GM18907 (cell line): ENCODE data around the gene JARID2.
"Not testable (repeated sequence)": the region's sequence is repeated elsewhere in the genome, so short reads cannot be mapped to it uniquely, and the experiment has no call there.

ENCODE experiments used
- ATAC-seq: cut with Tn5 transposase; IDR thresholded peaks from one replicate; pipeline ENCODE4 v1.9.1; 2021; ENCODE audit warnings: mild to moderate bottlenecking, moderate library complexity; ENCODE audit not compliant: unreplicated experiment

Gene JARID2

DNA sequence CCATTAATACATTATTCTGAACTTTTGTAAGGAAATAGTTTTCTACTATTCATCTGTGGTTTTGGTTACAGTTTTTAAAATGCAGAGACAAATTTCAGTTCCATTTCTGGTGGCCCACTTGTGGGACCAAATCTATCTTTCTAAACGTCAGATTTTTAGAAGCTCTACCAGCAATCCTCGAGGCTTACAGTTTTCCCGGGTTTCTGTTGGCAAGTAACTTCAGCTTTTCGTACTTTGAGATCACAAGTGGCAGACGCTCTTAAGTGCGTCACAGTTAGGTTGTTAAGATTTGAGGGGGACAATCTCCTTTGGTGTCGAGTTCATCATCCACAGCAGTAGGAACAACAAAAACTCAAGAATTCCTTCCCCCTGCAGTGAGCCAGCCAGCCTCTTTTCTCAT is 60.0 kb downstream of the JARID2 start:
- no peak for ATAC-seq

DNA sequence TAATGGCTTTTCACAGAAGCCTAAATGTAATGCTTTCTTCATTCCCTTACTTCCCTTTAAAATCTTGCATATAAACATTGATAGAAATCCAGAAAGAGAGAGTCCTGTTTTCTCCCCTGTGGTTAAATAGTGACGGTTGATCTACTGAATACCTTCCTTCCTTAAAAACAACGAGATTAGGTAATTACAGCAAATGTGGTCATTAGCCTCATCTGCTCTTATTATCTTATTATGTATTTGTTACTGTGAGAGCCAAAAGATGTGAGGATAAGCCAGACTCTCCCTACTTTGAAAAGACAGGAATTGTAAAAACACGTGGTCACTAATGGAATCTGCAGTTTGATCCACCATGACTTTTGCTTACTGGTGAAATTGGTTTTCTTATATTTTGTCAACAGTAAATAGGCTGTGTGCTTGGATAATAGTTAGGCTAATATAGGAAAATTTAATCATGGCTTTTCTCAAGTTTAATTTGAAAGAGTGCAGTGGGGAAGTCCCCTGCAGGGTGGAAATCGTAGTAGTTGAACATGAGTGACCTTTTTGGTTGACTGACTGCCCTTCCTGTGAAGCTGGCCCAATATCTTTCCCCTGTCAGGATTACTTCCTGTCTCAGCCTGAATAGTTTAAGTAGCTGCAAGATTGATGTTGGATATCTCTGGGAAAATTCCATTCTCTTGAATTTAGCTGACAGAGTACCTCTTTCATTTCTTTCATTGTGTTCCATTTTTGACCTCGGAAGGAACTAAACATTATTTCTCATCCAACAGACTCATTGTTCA is 62.8 kb downstream of the JARID2 start:
- no peak for ATAC-seq

GRCh38 chr6:15309611-15310283 is 63.9 kb downstream of the JARID2 start:
- ATAC-seq = no peak

DNA sequence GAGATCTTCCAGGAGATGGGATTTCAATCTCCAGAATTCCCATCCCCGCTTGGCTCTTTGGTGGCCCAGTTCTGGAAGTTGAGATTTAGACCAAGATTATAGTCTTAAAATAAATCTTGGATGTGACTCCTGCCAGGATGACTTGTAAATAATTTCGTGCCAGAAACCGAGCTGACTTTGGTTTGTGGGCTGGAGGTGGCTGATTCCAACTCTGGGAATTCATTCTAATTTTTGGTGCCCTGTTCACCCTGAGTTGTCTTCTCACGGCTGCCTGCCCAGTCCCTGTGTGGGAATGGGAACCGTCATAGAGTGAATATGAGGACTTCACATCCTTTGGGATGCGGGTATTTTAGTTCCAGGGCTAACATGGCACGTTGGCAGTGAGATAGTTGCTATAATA is 64.8 kb downstream of the JARID2 start:
- no peak for ATAC-seq

DNA sequence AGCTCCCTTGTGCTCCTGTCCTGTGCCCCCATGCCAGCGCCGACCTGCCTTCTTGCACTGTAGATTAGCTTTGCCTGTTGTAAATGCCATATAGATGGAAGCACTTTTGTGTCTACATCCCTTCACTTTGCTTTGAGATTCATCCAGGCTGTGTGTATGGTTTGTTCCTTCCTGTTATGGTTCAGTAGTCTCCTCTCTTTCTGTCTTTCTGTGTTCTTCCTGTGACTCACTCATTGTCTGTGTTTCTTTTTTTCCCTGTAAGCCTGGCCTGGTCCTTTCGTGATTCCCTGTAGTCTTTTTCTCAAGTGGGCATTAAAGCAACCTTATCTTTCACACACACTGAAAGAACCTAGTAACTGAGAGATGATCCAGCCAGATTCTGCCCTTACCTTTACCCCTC is 66.6 kb downstream of the JARID2 start:
- ATAC-seq = no peak

GRCh38 chr6:15313367-15313766 is 67.5 kb downstream of the JARID2 start:
- no peak for ATAC-seq

GRCh38 chr6:15316754-15317153 is 70.9 kb downstream of the JARID2 start:
- no peak for ATAC-seq

DNA sequence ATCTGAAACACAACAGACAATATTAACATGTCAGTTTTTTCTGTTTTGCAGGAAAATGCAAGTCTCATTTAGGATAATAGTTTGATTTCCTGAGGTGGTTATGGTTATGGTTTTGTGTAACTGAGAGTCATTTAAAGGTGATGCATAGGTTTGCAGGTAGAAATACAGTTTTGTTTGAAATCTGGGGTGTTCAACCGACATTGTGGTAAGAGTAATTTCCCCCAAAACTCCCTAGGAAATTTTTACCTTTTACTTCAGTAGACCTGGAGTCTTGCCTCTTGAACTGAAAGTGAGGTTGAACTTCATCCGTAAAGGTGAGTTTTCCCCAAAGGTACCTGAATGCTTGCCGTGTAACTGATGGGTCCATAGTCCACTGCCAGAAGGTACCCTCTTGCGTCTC is 71.4 kb downstream of the JARID2 start:
- ATAC-seq = no peak

GRCh38 chr6:15317934-15318902 is 72.3 kb downstream of the JARID2 start:
- no peak for ATAC-seq

- ATAC-seq = no peak
These were observed 73.8 kb downstream of the JARID2 start for GRCh38 chr6:15319677-15320076.

DNA sequence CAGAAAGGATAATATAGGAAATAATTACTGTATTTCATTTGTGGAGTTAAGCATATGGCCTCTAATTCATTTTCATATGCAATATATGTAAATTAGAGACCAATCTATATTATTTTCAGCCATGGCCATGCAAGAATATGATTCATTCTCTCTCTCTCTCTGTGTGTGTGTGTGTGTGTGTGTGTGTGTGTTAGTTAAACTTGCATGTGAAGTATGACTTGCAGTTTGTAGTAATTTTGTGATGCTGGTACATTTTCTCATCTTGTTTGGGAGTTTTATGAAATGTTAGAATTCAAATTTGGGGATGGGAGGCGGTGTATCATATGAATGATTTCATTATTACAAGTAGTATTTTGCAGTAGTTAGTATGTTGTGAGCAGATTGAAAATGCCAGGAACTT is 74.8 kb downstream of the JARID2 start:
- no peak for ATAC-seq

DNA sequence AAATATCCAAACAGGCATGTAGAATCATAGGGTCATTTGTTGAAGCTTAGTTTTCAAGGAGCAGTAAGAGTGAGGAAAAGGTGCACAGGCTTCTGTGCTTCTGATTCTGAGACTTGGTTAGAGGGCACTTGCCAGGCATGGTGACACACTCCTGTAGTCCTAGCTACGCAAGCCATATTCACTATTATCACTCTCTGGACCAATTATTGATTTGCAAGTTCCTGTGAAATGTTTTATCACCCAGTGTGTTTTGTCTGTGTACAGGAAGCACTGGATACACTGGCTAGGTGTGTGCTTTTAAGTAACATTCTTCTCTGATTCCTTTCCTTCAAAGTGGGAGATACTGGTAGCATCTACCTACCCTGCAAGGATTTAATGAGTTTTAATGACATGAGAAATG is 76.3 kb downstream of the JARID2 start:
- ATAC-seq = no peak

DNA sequence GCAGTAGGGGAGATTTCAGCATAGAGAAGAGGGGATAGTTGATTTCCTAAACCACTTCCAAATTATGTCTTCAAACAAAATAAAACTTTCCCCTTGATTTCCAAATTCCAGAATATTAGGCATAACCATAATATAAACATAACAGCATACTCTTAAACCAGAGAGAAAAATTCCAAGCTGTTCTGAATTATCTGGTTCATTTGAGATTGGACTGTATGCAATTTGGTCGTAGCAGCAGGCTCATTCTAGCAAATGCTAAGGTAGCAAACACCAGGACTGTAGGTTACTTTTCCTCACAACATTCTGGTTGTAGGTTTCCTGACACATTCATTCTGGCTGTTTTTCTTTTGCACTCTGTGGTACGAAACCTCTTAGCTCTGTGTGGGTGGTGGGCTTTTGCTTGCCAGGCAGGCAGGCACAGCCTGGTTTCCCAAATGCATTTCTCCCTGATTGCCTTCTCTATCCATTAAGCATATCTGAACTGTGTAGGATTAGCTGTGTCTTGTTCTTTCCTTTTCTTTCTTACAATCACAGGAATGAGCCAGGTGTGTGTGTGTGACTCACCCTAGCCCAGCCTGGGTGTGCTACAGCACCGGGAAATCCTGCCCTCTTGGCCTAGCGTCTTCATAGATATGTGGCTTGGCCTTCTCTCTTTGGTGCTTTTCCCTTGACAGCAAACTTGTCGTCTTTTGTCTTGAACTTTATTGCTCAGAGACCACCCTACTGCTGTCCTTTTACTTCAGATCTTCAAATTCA is 77.1 kb downstream of the JARID2 start:
- no peak for ATAC-seq

DNA sequence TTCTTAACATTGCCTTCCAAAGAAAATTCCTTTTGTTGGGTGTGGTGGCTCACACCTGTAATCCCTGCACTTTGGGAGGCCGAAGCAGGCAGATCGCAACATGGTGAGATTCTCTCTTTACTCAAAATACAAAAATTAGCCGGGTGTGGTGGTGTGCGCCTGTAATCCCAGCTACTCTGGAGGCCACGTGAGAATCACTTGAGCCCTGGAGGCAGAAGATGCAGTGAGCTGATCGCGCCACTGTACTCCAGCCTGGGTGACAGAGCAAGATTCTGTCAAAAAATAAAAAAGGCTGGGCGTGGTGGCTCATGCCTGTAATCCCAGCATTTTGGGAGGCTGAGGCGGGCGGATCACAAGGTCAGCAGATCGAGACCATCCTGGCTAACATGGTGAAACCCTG is 77.7 kb downstream of the JARID2 start:
- ATAC-seq = not testable (repeated sequence)

DNA sequence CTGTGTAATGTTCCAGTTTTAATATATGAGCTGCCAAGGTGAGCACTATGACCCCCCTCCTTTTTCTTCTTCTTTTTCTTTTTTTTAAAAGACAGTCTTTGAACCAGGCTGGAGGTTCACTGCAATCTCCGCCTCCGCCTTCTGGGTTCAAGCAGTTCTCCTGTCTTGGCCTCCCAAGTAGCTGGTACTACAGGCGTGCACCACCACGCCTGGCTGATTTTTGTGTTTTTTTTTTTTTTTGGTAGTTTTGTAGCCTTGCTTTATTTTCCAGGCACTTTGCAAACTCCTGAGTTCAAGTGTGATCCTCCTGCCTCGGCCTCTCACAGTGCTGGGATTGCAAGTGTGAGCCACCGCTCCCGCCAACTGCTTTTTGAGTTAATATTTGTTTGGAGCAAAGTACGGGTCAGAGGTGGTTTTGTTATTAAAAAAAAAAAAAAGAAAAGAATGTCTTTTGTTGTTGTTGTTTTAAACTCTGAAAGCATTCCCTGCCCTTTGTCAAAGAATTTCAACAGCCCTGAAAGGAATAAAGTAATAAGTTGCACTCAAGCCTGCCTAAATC is 78.6 kb downstream of the JARID2 start:
- ATAC-seq = no peak

DNA sequence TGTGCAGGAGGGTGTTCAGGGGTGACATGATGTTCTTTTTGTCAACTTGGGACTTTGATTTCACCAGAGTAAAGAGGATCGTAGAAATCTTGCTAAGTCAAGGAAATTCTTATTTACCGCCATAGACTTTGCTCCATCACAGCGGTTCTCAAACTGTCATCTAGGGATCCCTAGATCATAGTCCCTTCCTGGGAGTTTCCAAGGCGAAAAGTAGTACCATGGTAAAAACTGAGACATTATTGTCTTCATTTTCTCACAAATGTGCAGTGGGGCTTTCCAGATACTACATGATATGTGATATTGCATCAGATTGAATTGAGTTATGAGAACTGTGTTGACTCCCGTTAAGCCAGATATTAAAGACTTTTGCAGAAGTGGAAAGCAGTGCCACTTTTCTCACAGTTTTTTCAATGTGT is 79.7 kb downstream of the JARID2 start:
- no peak for ATAC-seq

DNA sequence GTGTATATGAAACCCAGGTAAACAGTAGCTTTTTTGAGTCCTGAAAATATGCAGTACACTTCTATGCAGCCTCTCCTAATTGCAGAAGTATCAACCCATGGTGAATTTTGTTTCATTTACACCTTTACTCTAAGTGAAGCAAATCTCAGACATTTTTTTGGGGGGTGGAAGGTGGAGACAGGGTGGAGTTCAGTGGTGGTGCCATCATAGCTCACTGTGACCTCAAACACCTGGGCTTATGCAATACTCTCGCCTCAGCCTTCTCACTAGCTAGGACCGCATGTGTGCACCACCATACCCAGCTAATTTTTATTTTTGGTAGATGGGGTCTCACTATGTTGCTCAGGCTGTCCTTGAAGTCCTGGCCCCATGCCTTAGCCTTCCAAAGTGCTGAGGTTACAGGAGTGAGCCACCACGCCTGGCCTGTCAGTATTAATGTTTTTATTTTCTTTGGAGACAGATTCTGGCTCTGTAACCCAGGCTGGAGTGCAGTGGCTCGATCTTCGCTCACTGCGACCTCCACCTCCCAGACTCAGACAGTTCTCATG is 80.3 kb downstream of the JARID2 start:
- ATAC-seq = no peak

DNA sequence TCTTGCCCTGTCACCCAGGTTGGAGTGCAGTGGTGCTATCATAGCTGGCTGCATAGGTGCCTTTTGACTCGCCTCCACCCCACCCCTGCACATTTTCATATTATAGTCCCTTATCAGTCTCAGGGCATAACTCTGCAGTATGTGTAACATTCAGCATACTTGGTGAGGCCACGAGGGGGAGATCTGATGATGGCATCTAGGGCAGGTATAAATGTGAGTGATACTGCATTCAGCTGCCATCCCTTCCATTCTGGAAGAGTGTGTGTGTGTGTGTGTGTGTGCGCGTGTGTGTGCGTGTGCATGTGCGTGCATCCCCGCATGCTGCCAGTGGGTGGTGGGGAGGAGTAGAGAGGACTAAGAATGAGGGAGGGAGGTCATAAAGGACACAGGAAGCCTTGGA is 81.4 kb downstream of the JARID2 start:
- ATAC-seq = peak; percentile 45

GRCh38 chr6:15329197-15329671 is 83.4 kb downstream of the JARID2 start:
- no peak for ATAC-seq
